HepG2 (cell line): Measurements from ENCODE around the gene OCIAD2. TPM values are rescaled to one million over a fixed set of nuclear protein-coding genes. Genes with fewer than 3 reads are reported as not detected.

Source experiments
- BCL6 ChIP-seq: IDR thresholded peaks from 2 replicates; pipeline ENCODE4 v1.6.1; 2016; ENCODE audit warnings: missing genetic modification reagents, missing compliant biosample characterization
- BRCA1 ChIP-seq: sonication (generic); formaldehyde crosslinking; IDR thresholded peaks from 2 replicates; pipeline ENCODE4 v1.4.0; 2020; ENCODE audit warnings: missing genetic modification reagents
- ESRRA ChIP-seq: sonication (generic); formaldehyde crosslinking; IDR thresholded peaks from 2 replicates; pipeline ENCODE4 v1.5.1; 2020; ENCODE audit warnings: mild to moderate bottlenecking, low read depth, missing genetic modification reagents
- KIAA2018 ChIP-seq: sonication (generic); formaldehyde crosslinking; IDR thresholded peaks from 2 replicates; pipeline ENCODE4 v1.5.0; 2020; ENCODE audit warnings: mild to moderate bottlenecking, missing genetic modification reagents, borderline replicate concordance
- MYNN ChIP-seq: sonication (generic); formaldehyde crosslinking; IDR thresholded peaks from 2 replicates; pipeline ENCODE4 v1.4.0; 2020; ENCODE audit warnings: mild to moderate bottlenecking, low read depth, missing genetic modification reagents
- ONECUT2 ChIP-seq: sonication (generic); formaldehyde crosslinking; IDR thresholded peaks from 2 replicates; pipeline ENCODE4 v1.4.0; 2020; ENCODE audit warnings: missing genetic modification reagents
- SP140L ChIP-seq: sonication (generic); formaldehyde crosslinking; IDR thresholded peaks from 2 replicates; pipeline ENCODE4 v1.4.0; 2020; ENCODE audit warnings: missing genetic modification reagents, borderline replicate concordance
- TSC22D2 ChIP-seq: sonication (generic); formaldehyde crosslinking; IDR thresholded peaks from 2 replicates; pipeline ENCODE4 v1.5.1; 2020; ENCODE audit warnings: missing genetic modification reagents, mild to moderate bottlenecking, borderline replicate concordance
- ZBTB7A ChIP-seq: sonication (generic); formaldehyde crosslinking; IDR thresholded peaks from 2 replicates; pipeline ENCODE4 v1.8.0; 2022; ENCODE audit warnings: mild to moderate bottlenecking, missing genetic modification reagents
- ZMYM2 ChIP-seq: sonication (generic); formaldehyde crosslinking; IDR thresholded peaks from 2 replicates; pipeline ENCODE4 v1.8.0; 2022; ENCODE audit warnings: mild to moderate bottlenecking, missing genetic modification reagents
- ZNF558 ChIP-seq: sonication (generic); formaldehyde crosslinking; IDR thresholded peaks from 2 replicates; pipeline ENCODE4 v1.9.0; 2022; ENCODE audit warnings: mild to moderate bottlenecking, missing genetic modification reagents, borderline replicate concordance
- ZNF572 ChIP-seq: sonication (generic); formaldehyde crosslinking; IDR thresholded peaks from 2 replicates; pipeline ENCODE4 v1.5.1; 2020; ENCODE audit warnings: mild to moderate bottlenecking, missing genetic modification reagents
- ZNF629 ChIP-seq: sonication (generic); formaldehyde crosslinking; conservative IDR thresholded peaks from 2 replicates; pipeline ENCODE4 v1.5.0; 2020; ENCODE audit warnings: missing genetic modification reagents
- ZNF639 ChIP-seq: conservative IDR thresholded peaks from 2 replicates; pipeline ENCODE4 v1.6.1; 2018; ENCODE audit warnings: missing genetic modification reagents
- ZNF644 ChIP-seq: IDR thresholded peaks from 2 replicates; pipeline ENCODE4 v1.6.1; 2016; ENCODE audit warnings: low read depth
- polyA plus RNA-seq, 8 experiments: library from polyadenylated mRNA; depleted of rRNA in 3 of 8; stranded (reverse) in 7 of 8; unstranded in 1 of 8; fragments of >200 nt; fragmentation: Illumina TruSeq in 4 of 8; extraction: Trizol in 4 of 8; gene quantifications; 2 replicates each; pipeline versions ENCODE4 v1.2.1 to v1.2.3, GENCODE V29; 2011 to 2016; ENCODE audit warnings: low read depth in 4 of 8, missing spikeins in 1 of 8, mixed read lengths in 1 of 8; ENCODE audit not compliant: insufficient read depth in 1 of 8
- total RNA-seq, 5 experiments: library from RNA; depleted of rRNA; stranded (reverse); fragments of >200 nt; fragmentation: Illumina TruSeq; extraction: Trizol; gene quantifications; 2 replicates each; pipeline ENCODE4 v1.2.3, GENCODE V29; 2016; ENCODE audit warnings: low read depth in 1 of 5

OCIAD2 gene
- total and polyA plus RNA-seq, 2 of the 13 experiments (the other 11 are each of a cell fraction or from before 2014, with no cell fraction given) = not detected

GRCh38 chr4:48949518-48950219 is 43.1 kb upstream of the OCIAD2 start (continued):
- no peak for TF ChIP-seq KIAA2018
- TF ChIP-seq SP140L (CRISPR knock-in tag) = no peak
- TF ChIP-seq TSC22D2 (CRISPR knock-in tag) = no peak
- TF ChIP-seq ONECUT2 (CRISPR knock-in tag) = no peak
- TF ChIP-seq ZNF572 = no peak
- TF ChIP-seq ZMYM2 = no peak
- TF ChIP-seq ZNF644 (CRISPR knock-in tag) = no peak
- no peak for TF ChIP-seq BCL6 (CRISPR knock-in tag)
- no peak for TF ChIP-seq BRCA1 (CRISPR knock-in tag)
- no peak for TF ChIP-seq ZNF558
- no peak for TF ChIP-seq ESRRA (CRISPR knock-in tag)
- no peak for TF ChIP-seq MYNN
- TF ChIP-seq ZBTB7A = no peak
- TF ChIP-seq ZNF639 = no peak
- no peak for TF ChIP-seq ZNF629 (CRISPR knock-in tag)
